ENCODE measurements around the gene ZCCHC14. TPM values are rescaled to one million over a fixed set of nuclear protein-coding genes. Genes with fewer than 3 reads are reported as not detected.

ZCCHC14 gene
- total RNA-seq, 4 donors from 2014 or later: 27.7 to 56.1 (median 36.7) TPM

- Histone ChIP-seq H3K4me3 (no peak overlapping the region), H3K4me1 (peaks cover 0 to 10% (median 0%) of the 10 kb centered on the region in 4 donors), H3K9me3 (no peaks in the 10 kb centered on the region), H3K36me3 (peaks cover 0 to 45% (median 11%) of the 10 kb centered on the region in 4 donors), H3K27ac (no peak overlapping the region), H3K27me3 (no peaks in the 10 kb centered on the region)
- in situ Hi-C loops (cut with MboI; ENCODE audit: low pct_ligation_motif_present in 1 of 4, low pct_unique_long_range_greater_than_20kb in 1 of 4, low sequenced_read_pairs in 3 of 4) (loop anchor here in 2 of 4 donors (10.0 to 25.0 kb wide), 3 partner anchors 216 to 344 kb away; partner anchors contain the start of gene KLHDC4 (in 1 of the 2)), intact Hi-C loops (cut with DNase I; ENCODE audit: low total_unique reads) (loop anchor here (10.0 kb wide), 2 partner anchors 76 to 126 kb away; partner anchors contain the start of gene ZCCHC14)
- DNase-seq: no peak
- WGBS, 2 donors (ENCODE audit: low coverage in 1 of 2): 42 to 52% methylated on average over 5 to 6 of the region's 6 CpGs
- no peak for TF ChIP-seq POLR2AphosphoS5 (IDR thresholded peaks at IDR 0.05)
- TF ChIP-seq POLR2A (IDR thresholded peaks at IDR 0.05): no peak
- no peak for TF ChIP-seq EP300 (IDR thresholded peaks at IDR 0.05; ENCODE audit: low read depth)
- TF ChIP-seq, protein P1, sequence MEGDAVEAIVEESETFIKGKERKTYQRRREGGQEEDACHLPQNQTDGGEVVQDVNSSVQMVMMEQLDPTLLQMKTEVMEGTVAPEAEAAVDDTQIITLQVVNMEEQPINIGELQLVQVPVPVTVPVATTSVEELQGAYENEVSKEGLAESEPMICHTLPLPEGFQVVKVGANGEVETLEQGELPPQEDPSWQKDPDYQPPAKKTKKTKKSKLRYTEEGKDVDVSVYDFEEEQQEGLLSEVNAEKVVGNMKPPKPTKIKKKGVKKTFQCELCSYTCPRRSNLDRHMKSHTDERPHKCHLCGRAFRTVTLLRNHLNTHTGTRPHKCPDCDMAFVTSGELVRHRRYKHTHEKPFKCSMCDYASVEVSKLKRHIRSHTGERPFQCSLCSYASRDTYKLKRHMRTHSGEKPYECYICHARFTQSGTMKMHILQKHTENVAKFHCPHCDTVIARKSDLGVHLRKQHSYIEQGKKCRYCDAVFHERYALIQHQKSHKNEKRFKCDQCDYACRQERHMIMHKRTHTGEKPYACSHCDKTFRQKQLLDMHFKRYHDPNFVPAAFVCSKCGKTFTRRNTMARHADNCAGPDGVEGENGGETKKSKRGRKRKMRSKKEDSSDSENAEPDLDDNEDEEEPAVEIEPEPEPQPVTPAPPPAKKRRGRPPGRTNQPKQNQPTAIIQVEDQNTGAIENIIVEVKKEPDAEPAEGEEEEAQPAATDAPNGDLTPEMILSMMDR (IDR thresholded peaks at IDR 0.05): no peak
These were observed 74.2 kb downstream of the ZCCHC14 start for GRCh38 chr16:87418644-87419043.

- intact Hi-C loops (cut with DNase I; ENCODE audit: low total_unique reads) (loop anchor here (10.0 kb wide), 2 partner anchors 77 to 127 kb away; partner anchors contain the start of gene ZCCHC14), in situ Hi-C loops (cut with MboI; ENCODE audit: low pct_ligation_motif_present in 1 of 4, low pct_unique_long_range_greater_than_20kb in 1 of 4, low sequenced_read_pairs in 3 of 4) (loop anchor here in 2 of 4 donors (10.0 to 25.0 kb wide), 3 partner anchors 217 to 344 kb away; partner anchors contain the start of gene KLHDC4 (in 1 of the 2))
- no peaks in the 10 kb centered on the region for H3K9me3 ChIP-seq
- H3K4me3 ChIP-seq: no peak overlapping the region
- peaks cover 0 to 10% (median 0%) of the 10 kb centered on the region in 4 donors for H3K4me1 ChIP-seq
- TF ChIP-seq POLR2AphosphoS5 (IDR thresholded peaks at IDR 0.05): no peak
- no peak for TF ChIP-seq POLR2A (IDR thresholded peaks at IDR 0.05)
- TF ChIP-seq EP300 (IDR thresholded peaks at IDR 0.05; ENCODE audit: low read depth): no peak
- TF ChIP-seq, protein P1 (IDR thresholded peaks at IDR 0.05): no peak
- WGBS, 2 donors (ENCODE audit: low coverage in 1 of 2): 84 to 85% methylated on average over 11 to 18 of the region's 18 CpGs
- no peak overlapping the region for H3K27ac ChIP-seq
- peaks cover 0 to 41% (median 10%) of the 10 kb centered on the region in 4 donors for H3K36me3 ChIP-seq
- H3K27me3 ChIP-seq: no peaks in the 10 kb centered on the region
- no peak for DNase-seq
These were observed 74.6 kb downstream of the ZCCHC14 start for GRCh38 chr16:87418216-87418615.

GRCh38 chr16:87417528-87417910 lies 75.3 kb downstream of the ZCCHC14 start:
- no peak overlapping the region for H3K27ac ChIP-seq
- DNase-seq: no peak
- H3K4me1 ChIP-seq: peaks cover 0 to 10% (median 0%) of the 10 kb centered on the region in 4 donors
- intact Hi-C loops (cut with DNase I; ENCODE audit: low total_unique reads) (loop anchor here (10.0 kb wide), 2 partner anchors 77 to 127 kb away; partner anchors contain the start of gene ZCCHC14), in situ Hi-C loops (cut with MboI; ENCODE audit: low pct_ligation_motif_present in 1 of 4, low pct_unique_long_range_greater_than_20kb in 1 of 4, low sequenced_read_pairs in 3 of 4) (loop anchor here in 2 of 4 donors (10.0 to 25.0 kb wide), 3 partner anchors 217 to 345 kb away; partner anchors contain the start of gene KLHDC4 (in 1 of the 2))
- no peaks in the 10 kb centered on the region for H3K9me3 ChIP-seq
- H3K36me3 ChIP-seq: peaks cover 0 to 36% (median 9%) of the 10 kb centered on the region in 4 donors
- H3K4me3 ChIP-seq: no peak overlapping the region
- no peaks in the 10 kb centered on the region for H3K27me3 ChIP-seq
- WGBS, 2 donors (ENCODE audit: low coverage in 1 of 2): 97% methylated on average over 10 of the region's 13 CpGs; no CpG with 5 or more reads in 1 of the 2 donors
- TF ChIP-seq, protein P1 (IDR thresholded peaks at IDR 0.05): no peak
- TF ChIP-seq POLR2AphosphoS5 (IDR thresholded peaks at IDR 0.05) (no peak), POLR2A (IDR thresholded peaks at IDR 0.05) (no peak), EP300 (IDR thresholded peaks at IDR 0.05; ENCODE audit: low read depth) (no peak)

DNA sequence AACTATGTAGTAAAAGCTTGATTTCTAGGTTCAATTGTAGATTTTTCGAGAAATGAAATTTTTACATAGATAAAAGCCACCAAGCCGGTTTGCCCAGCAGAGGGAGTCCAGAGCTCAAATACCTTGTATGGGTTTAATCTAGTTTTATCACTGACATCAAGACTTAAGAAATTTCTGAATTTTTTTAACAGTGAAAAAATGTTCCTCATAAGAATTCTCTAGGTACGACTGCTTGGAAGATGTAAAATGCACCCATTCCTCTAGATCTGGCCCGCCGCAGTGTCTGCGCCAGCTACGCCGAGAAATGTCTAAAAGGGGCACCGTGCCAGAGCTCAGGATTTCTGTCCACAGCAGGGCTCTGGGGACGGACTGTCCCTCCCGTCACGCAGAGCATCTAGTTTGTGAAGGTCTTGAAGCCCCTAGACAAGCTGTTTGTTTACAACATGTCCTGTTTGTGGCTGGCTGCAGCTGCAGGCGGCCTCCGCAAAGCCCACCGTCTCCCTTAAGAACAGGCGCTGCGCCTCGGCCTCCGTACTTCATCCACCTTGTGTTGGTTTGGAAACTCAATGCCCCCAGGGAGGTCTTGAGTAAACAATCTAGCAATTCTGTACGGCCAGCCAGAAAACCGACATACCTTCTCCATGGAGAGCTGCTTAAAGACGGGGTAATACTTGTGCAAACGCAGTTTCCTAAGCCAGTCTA lies 75.8 kb downstream of the ZCCHC14 start:
- in situ Hi-C loops (cut with MboI; ENCODE audit: low pct_ligation_motif_present in 1 of 4, low pct_unique_long_range_greater_than_20kb in 1 of 4, low sequenced_read_pairs in 3 of 4) (loop anchor here in 2 of 4 donors (10.0 to 25.0 kb wide), 3 partner anchors 218 to 345 kb away; partner anchors contain the start of gene KLHDC4 (in 1 of the 2)), intact Hi-C loops (cut with DNase I; ENCODE audit: low total_unique reads) (loop anchor here (10.0 kb wide), 2 partner anchors 78 to 128 kb away; partner anchors contain the start of gene ZCCHC14)
- H3K27me3 ChIP-seq: no peaks in the 10 kb centered on the region
- 45 to 84% methylated on average over 2 to 23 of the region's 23 CpGs for WGBS, 2 donors (ENCODE audit: low coverage in 1 of 2)
- H3K4me3 ChIP-seq: no peak overlapping the region
- peaks cover 0 to 37% (median 12%) of the 10 kb centered on the region in 4 donors for H3K36me3 ChIP-seq
- TF ChIP-seq EP300 (IDR thresholded peaks at IDR 0.05; ENCODE audit: low read depth) (no peak), POLR2A (IDR thresholded peaks at IDR 0.05) (no peak)
- TF ChIP-seq, protein P1 (IDR thresholded peaks at IDR 0.05): peak; percentile 61 to 72 (median 66)
- peak; percentile 42 for DNase-seq
- peaks cover 0 to 10% (median 0%) of the 10 kb centered on the region in 4 donors for H3K4me1 ChIP-seq
- H3K9me3 ChIP-seq: no peaks in the 10 kb centered on the region
- H3K27ac ChIP-seq: no peak overlapping the region

All from transverse colon (tissue), 4 donors.